Hepatocyte (in vitro differentiated cells): Measurements from ENCODE around the gene DYNC1I1. TPM values are rescaled to one million over a fixed set of nuclear protein-coding genes. Genes with fewer than 3 reads are reported as not detected.

ENCODE experiments used
- DNase-seq: peaks from one replicate; pipeline ENCODE4 v3.0.0-alpha.2; 2016; ENCODE audit warnings: low spot score
- H2AFZ ChIP-seq: fragments of 200-600 bp; sonication (generic); 2 replicates; pipeline ENCODE4 v1.6.0; 2016; ENCODE audit warnings: antibody characterized with exemption, mild to moderate bottlenecking
- H3K27ac ChIP-seq: fragments of 200-600 bp; sonication (generic); 2 replicates; pipeline ENCODE4 v1.5.1; 2016; ENCODE audit warnings: mild to moderate bottlenecking
- H3K27me3 ChIP-seq: fragments of 200-600 bp; sonication (generic); 2 replicates; pipeline ENCODE4 v1.6.1; 2016
- H3K36me3 ChIP-seq: fragments of 200-600 bp; sonication (generic); replicated peaks from 2 replicates; pipeline ENCODE4 v1.5.1; 2016; ENCODE audit warnings: low read depth; ENCODE audit not compliant: insufficient read depth
- H3K4me1 ChIP-seq: fragments of 200-600 bp; sonication (generic); 2 replicates; pipeline ENCODE4 v1.5.1; 2016; ENCODE audit warnings: mild to moderate bottlenecking, moderate library complexity; ENCODE audit not compliant: insufficient read depth
- H3K4me2 ChIP-seq: fragments of 200-600 bp; sonication (generic); 2 replicates; pipeline ENCODE4 v1.6.0; 2016
- H3K4me3 ChIP-seq: fragments of 200-600 bp; sonication (generic); 2 replicates; pipeline ENCODE4 v1.5.1; 2016; ENCODE audit warnings: mild to moderate bottlenecking
- H3K79me2 ChIP-seq: fragments of 200-600 bp; sonication (generic); 2 replicates; pipeline ENCODE4 v1.6.0; 2017; ENCODE audit warnings: mild to moderate bottlenecking
- H3K9me2 ChIP-seq: fragments of 200-600 bp; sonication (generic); replicated peaks from 2 replicates; pipeline ENCODE4 v1.6.0; 2017; ENCODE audit warnings: mild to moderate bottlenecking; ENCODE audit not compliant: insufficient read depth
- H3K9me3 ChIP-seq: fragments of 200-600 bp; sonication (generic); 2 replicates; pipeline ENCODE4 v1.5.1; 2016; ENCODE audit warnings: low read depth, mild to moderate bottlenecking
- H4K20me1 ChIP-seq: fragments of 200-600 bp; sonication (generic); 2 replicates; pipeline ENCODE4 v1.6.0; 2016; ENCODE audit warnings: mild to moderate bottlenecking; ENCODE audit not compliant: insufficient read depth, poor library complexity, severe bottlenecking
- CTCF ChIP-seq: fragments of 200-600 bp; sonication (generic); IDR thresholded peaks from 2 replicates; pipeline ENCODE4 v1.5.1; 2016; ENCODE audit warnings: antibody characterized with exemption, mild to moderate bottlenecking; ENCODE audit not compliant: poor library complexity
- EZH2 ChIP-seq: fragments of 200-600 bp; sonication (generic); IDR thresholded peaks from 2 replicates; pipeline ENCODE4 v1.6.1; 2016; ENCODE audit warnings: antibody characterized with exemption, mild to moderate bottlenecking, borderline replicate concordance
- EZH2phosphoT487 ChIP-seq: fragments of 200-600 bp; sonication (generic); IDR thresholded peaks from one replicate; pipeline ENCODE4 v1.6.1; 2018; ENCODE audit warnings: antibody characterized with exemption, mild to moderate bottlenecking, low read depth, moderate library complexity; ENCODE audit not compliant: unreplicated experiment, severe bottlenecking
- WGBS: methylation state at CpG from one replicate; pipeline ENCODE4 v1.1.6; 2016; ENCODE audit warnings: low lambda C conversion rate; ENCODE audit errors: missing lambda C conversion rate; 5-methylcytosine and 5-hydroxymethylcytosine counted together
- polyA plus RNA-seq: library from polyadenylated mRNA; unstranded; fragments of >200 nt; fragmentation: Nextera tagmentation; extraction: Ambion mirVana; gene quantifications from 2 replicates; pipeline ENCODE4 v1.2.1, GENCODE V29; 2016
- total RNA-seq: library from RNA; depleted of rRNA; stranded (reverse); fragments of >200 nt; gene quantifications from 2 replicates; pipeline ENCODE4 v1.2.3, GENCODE V29; 2014

The DYNC1I1 gene
- total and polyA plus RNA-seq, 2 experiments from 2014 or later: 2.5 to 3.7 TPM

- Histone ChIP-seq H3K9me2 (no peaks in the 10 kb centered on the region), H3K79me2 (no peaks in the 10 kb centered on the region), H4K20me1 (no peaks in the 10 kb centered on the region), H3K9me3 (no peaks in the 10 kb centered on the region), H3K36me3 (no peaks in the 10 kb centered on the region), H2AFZ (no peak overlapping the region), H3K4me1 (no peaks in the 10 kb centered on the region), H3K27me3 (no peaks in the 10 kb centered on the region), H3K27ac (no peak overlapping the region), H3K4me2 (no peak overlapping the region), H3K4me3 (no peak overlapping the region)
- DNase-seq: no peak
- 79% methylated on average over 4 of the region's 4 CpGs for WGBS
- TF ChIP-seq CTCF: no peak
- TF ChIP-seq EZH2: no peak
- no peak for TF ChIP-seq EZH2phosphoT487
Observed at GRCh38 chr7:95730493-95731280, 41.7 kb upstream of the DYNC1I1 start.

GRCh38 chr7:95736635-95737034, 35.7 kb upstream of the DYNC1I1 start:
- Histone ChIP-seq H2AFZ (no peak overlapping the region), H3K9me2 (no peaks in the 10 kb centered on the region), H3K9me3 (no peaks in the 10 kb centered on the region), H3K27ac (no peak overlapping the region), H3K36me3 (no peaks in the 10 kb centered on the region), H3K27me3 (no peaks in the 10 kb centered on the region), H3K4me2 (no peak overlapping the region), H3K79me2 (no peaks in the 10 kb centered on the region), H3K4me1 (no peaks in the 10 kb centered on the region), H3K4me3 (no peak overlapping the region), H4K20me1 (no peaks in the 10 kb centered on the region)
- TF ChIP-seq EZH2: no peak
- no peak for TF ChIP-seq EZH2phosphoT487
- TF ChIP-seq CTCF: no peak
- DNase-seq: no peak
- WGBS: 76% methylated on average over 3 of the region's 3 CpGs

- no peak overlapping the region for H3K4me2 ChIP-seq
- no peak overlapping the region for H3K27ac ChIP-seq
- no peaks in the 10 kb centered on the region for H4K20me1 ChIP-seq
- no peaks in the 10 kb centered on the region for H3K9me2 ChIP-seq
- no peaks in the 10 kb centered on the region for H3K79me2 ChIP-seq
- H2AFZ ChIP-seq: no peak overlapping the region
- H3K36me3 ChIP-seq: no peaks in the 10 kb centered on the region
- H3K4me1 ChIP-seq: no peaks in the 10 kb centered on the region
- no peak for TF ChIP-seq CTCF
- no peak for TF ChIP-seq EZH2phosphoT487
- no peak for TF ChIP-seq EZH2
- H3K4me3 ChIP-seq: no peak overlapping the region
- no peaks in the 10 kb centered on the region for H3K27me3 ChIP-seq
- no peak for DNase-seq
- no peaks in the 10 kb centered on the region for H3K9me3 ChIP-seq
- 62% methylated on average over 3 of the region's 3 CpGs for WGBS
Observed at GRCh38 chr7:95737828-95738505, 34.4 kb upstream of the DYNC1I1 start.
